Esophagus (tissue), 2 donors: ENCODE results near the gene PRKCI. TPM values are rescaled to one million over a fixed set of nuclear protein-coding genes. Genes with fewer than 3 reads are reported as not detected.

ENCODE experiments used
- H3K27ac ChIP-seq, 2 donors: one replicate each; pipeline ENCODE4 v1.5.1; 2013; ENCODE audit warnings: low read depth in 2 of 2, mild to moderate bottlenecking in 2 of 2, inconsistent platforms in 1 of 2, low read length in 1 of 2, moderate library complexity in 1 of 2
- H3K27me3 ChIP-seq, 2 donors: one replicate each; pipeline ENCODE4 v1.6.1; 2013; ENCODE audit warnings: low read length in 2 of 2, control low read depth in 1 of 2, mild to moderate bottlenecking in 1 of 2; ENCODE audit not compliant: insufficient read depth in 2 of 2, control insufficient read depth in 1 of 2
- H3K36me3 ChIP-seq, 2 donors: one replicate each; pipeline ENCODE4 v1.6.1; 2013; ENCODE audit warnings: low read length in 1 of 2; ENCODE audit not compliant: control insufficient read depth in 2 of 2, insufficient read depth in 2 of 2
- H3K4me1 ChIP-seq, 2 donors: one replicate each; pipeline ENCODE4 v1.6.1; 2013; ENCODE audit warnings: low read length in 1 of 2; ENCODE audit not compliant: control insufficient read depth in 2 of 2, insufficient read depth in 2 of 2
- H3K4me3 ChIP-seq, 2 donors: one replicate each; pipeline ENCODE4 v1.5.1; 2013; ENCODE audit warnings: low read length in 2 of 2, mild to moderate bottlenecking in 2 of 2, low read depth in 1 of 2, moderate library complexity in 1 of 2
- H3K9me3 ChIP-seq, 2 donors: one replicate each; pipeline ENCODE4 v1.6.1; 2013; ENCODE audit warnings: mild to moderate bottlenecking in 2 of 2, low read depth in 1 of 2, low read length in 1 of 2, moderate library complexity in 1 of 2; ENCODE audit not compliant: control insufficient read depth in 2 of 2, insufficient read depth in 1 of 2
- WGBS, 2 donors: extraction: QIAGEN DNeasy Blood & Tissue Kit; methylation state at CpG; one replicate each; pipeline ENCODE4 v1.1.7; 2013; 5-methylcytosine and 5-hydroxymethylcytosine counted together
- polyA plus RNA-seq, 2 donors: library from polyadenylated mRNA; stranded (reverse); fragments of 200-250 nt; gene quantifications; one replicate each; pipeline ENCODE4 v1.2.3, GENCODE V29; 2013
- donor health status: healthy with polysubstance abuse.
- donor health status: Bipolar disorder and iron deficiency.

Gene PRKCI
- polyA plus RNA-seq, 2 donors, result 12.9 to 15.1 TPM

GRCh38 chr3:170220871-170221270 lies 1.4 kb upstream of the PRKCI start:
- WGBS, 2 donors, result 78 to 83% methylated on average over 4 of the region's 4 CpGs
- Histone ChIP-seq H3K4me1 (no peaks in the 10 kb centered on the region), H3K9me3 (no peaks in the 10 kb centered on the region), H3K36me3 (no peaks in the 10 kb centered on the region), H3K27me3 (no peaks in the 10 kb centered on the region), H3K4me3 (no peak overlapping the region), H3K27ac (no peak overlapping the region)

DNA sequence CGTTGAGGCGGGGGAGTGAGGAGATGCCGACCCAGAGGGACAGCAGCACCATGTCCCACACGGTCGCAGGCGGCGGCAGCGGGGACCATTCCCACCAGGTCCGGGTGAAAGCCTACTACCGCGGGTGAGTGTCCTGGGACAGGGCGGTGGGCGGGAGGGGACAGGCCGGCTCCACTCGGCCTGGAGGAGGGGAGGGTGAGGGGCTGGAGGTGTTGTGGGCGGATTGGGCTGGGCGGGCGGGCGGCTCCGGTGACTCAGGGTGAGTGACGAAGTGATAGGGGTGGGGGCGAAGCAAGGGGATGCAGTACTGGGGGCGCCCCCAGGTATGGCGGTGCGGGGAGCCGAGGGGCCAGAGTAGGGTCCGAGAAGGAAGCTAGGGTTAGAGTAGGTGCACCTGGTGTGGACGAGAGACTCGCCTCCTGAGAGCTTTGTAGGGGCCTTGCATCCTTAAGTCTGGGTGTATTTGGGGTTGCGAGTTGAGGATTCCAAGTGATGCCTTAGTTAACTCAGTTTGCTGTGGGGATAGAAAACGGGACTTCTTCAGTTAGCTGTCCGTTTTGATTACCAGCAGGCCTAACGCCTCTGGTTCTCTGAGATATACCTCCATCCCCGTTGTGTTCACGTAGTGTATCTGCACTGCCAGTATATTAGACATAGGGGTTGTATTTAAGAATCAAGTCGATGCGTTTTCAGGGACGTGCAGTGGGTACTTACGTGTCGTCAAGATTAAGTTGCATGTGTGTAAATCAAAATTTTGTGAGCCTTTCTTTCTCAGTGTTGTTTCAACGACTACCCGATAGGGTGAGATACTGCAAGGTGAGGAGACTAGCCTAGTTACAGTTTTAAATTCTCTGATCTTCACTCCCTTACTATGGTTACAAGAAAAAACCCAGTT lies 670 bp downstream of the PRKCI start:
- Histone ChIP-seq H3K36me3 (no peaks in the 10 kb centered on the region), H3K4me3 (peak overlapping the region; percentile 81 to 82), H3K27ac (peak overlapping the region; percentile 82 to 88), H3K4me1 (no peaks in the 10 kb centered on the region), H3K9me3 (no peaks in the 10 kb centered on the region), H3K27me3 (no peaks in the 10 kb centered on the region)
- WGBS, 2 donors, result 1 to 2% methylated on average over 42 of the region's 42 CpGs

DNA sequence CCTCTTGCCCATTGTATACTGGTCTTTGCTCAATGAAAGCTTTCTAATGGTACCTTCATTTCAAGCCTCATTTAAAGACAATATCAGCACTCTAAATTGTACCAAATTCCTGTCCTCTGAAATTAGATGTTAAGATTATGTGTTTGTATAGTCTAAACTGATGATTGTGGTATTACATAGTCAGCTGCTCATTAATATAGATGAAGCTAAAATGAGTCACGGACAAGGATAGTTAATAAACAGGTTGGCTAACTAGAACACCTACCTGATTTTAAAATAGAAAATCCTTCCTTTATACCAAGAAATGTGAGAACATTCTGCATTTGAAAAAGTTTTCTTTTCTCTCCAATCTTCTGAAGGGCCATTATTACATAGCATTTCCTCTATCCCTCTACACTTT lies 2.9 kb downstream of the PRKCI start:
- H3K9me3 ChIP-seq, result no peaks in the 10 kb centered on the region
- no peaks in the 10 kb centered on the region for H3K36me3 ChIP-seq
- H3K27ac ChIP-seq, result no peak overlapping the region
- H3K4me1 ChIP-seq, result no peaks in the 10 kb centered on the region
- 72 to 75% methylated on average over 1 of the region's 1 CpG for WGBS, 2 donors
- H3K4me3 ChIP-seq, result no peak overlapping the region
- H3K27me3 ChIP-seq, result no peaks in the 10 kb centered on the region

DNA sequence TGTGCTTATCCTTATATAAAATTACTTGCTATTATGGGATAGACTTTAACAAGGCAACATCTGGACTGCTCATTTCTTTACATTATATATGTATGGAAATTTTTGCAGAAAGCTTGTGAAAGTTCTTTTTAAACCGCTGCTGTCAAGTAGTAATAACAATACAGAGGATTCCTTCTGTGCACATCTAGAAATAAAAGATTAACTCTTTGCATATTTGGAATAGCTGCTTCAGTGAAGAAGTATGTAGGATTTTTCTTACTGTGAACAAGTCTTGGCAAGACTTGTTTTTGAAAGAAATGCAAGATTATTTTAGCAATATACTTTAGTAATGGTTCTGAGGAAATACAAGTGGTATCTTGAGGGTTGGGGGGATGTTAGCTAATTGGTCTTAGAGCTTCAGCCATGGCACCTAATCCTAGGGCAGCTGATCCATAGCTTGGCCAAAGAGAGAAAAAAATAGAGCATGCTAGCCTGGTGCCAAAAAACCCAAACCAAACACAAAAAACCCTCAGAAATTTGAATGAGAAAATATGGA lies 4.3 kb downstream of the PRKCI start:
- H3K4me1 ChIP-seq, result no peaks in the 10 kb centered on the region
- no peaks in the 10 kb centered on the region for H3K27me3 ChIP-seq
- WGBS, 2 donors, result 37 to 51% methylated on average over 1 of the region's 1 CpG
- H3K4me3 ChIP-seq, result no peak overlapping the region
- no peaks in the 10 kb centered on the region for H3K36me3 ChIP-seq
- H3K27ac ChIP-seq, result no peak overlapping the region
- H3K9me3 ChIP-seq, result no peaks in the 10 kb centered on the region

DNA sequence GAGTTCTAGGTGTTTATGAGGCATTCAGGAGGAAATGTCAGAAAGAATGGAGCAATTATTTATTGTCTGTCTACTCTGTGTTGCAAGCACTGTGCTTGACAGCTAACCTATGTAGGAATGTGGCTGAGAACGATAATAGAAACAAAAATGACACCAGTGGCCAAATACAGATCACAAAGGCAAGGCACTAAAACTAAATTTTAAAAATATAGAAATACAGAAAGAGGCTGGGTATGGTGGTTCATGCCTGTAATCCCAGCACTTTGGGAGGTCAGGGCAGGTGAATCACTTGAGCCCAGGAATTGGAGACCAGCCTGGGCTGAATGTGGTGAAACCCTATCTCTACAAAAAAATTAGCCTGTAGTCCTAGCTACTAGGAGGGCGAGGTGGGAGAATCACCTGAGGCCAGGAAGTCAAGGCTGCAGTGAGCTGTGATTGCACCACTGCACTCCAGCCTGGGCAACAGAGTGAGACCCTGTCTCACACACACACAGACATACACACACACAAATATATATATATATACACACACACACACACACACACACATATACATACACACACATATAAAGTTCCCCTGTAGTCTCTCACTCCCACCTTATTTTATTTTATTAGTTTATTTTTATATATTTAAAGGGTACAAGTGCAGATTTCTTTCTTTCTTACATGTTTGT lies 6.0 kb downstream of the PRKCI start:
- 56 to 60% methylated on average over 2 of the region's 2 CpGs for WGBS, 2 donors
- Histone ChIP-seq H3K27ac (no peak overlapping the region), H3K36me3 (no peaks in the 10 kb centered on the region), H3K4me1 (no peaks in the 10 kb centered on the region), H3K9me3 (no peaks in the 10 kb centered on the region), H3K4me3 (no peak overlapping the region), H3K27me3 (no peaks in the 10 kb centered on the region)

GRCh38 chr3:170232266-170232665 lies 10.0 kb downstream of the PRKCI start:
- Histone ChIP-seq H3K4me3 (no peak overlapping the region), H3K27ac (peak overlapping the region in 1 of 2 donors; percentile 40), H3K36me3 (peaks cover 3% of the 10 kb centered on the region in 2 donors), H3K27me3 (no peaks in the 10 kb centered on the region), H3K4me1 (peaks cover 0 to 2% of the 10 kb centered on the region in 2 donors), H3K9me3 (no peaks in the 10 kb centered on the region)
- WGBS, 2 donors, result 85 to 94% methylated on average over 5 of the region's 5 CpGs

GRCh38 chr3:170233530-170233929 lies 11.3 kb downstream of the PRKCI start:
- Histone ChIP-seq H3K4me3 (no peak overlapping the region), H3K27ac (peak overlapping the region in 1 of 2 donors; percentile 62), H3K36me3 (peaks cover 3% of the 10 kb centered on the region in 2 donors), H3K4me1 (peaks cover 0 to 2% of the 10 kb centered on the region in 2 donors), H3K9me3 (no peaks in the 10 kb centered on the region), H3K27me3 (no peaks in the 10 kb centered on the region)
- WGBS, 2 donors, result 76 to 82% methylated on average over 6 of the region's 6 CpGs

DNA sequence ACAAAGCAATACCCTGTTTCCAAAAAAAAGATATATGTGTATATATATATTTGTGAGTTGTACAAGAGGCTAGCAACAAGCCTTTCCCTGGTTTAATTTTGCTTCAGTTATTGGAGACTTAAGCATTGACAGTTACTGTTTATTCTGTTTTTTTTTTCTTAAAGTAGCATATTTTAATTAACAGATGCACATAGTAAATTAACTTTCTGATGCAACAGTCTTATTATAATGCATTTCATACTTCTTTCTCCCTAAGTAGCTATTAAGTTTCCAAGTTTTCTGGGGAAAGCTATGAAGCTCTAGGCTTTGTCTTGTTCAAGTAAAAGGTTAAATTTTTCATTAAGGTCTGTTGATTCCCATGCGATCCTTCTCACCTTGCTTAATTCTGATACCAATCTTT lies 17.9 kb downstream of the PRKCI start:
- H3K36me3 ChIP-seq, result peaks cover 3 to 6% of the 10 kb centered on the region in 2 donors
- H3K27me3 ChIP-seq, result no peaks in the 10 kb centered on the region
- no peak overlapping the region for H3K27ac ChIP-seq
- H3K4me1 ChIP-seq, result no peaks in the 10 kb centered on the region
- H3K4me3 ChIP-seq, result no peak overlapping the region
- no peaks in the 10 kb centered on the region for H3K9me3 ChIP-seq
- WGBS, 2 donors, result 31 to 63% methylated on average over 1 of the region's 1 CpG

GRCh38 chr3:170240671-170241070 lies 18.4 kb downstream of the PRKCI start:
- Histone ChIP-seq H3K27ac (no peak overlapping the region), H3K36me3 (peaks cover 3 to 6% of the 10 kb centered on the region in 2 donors), H3K4me3 (no peak overlapping the region)

More at GRCh38 chr3:170240671-170241070, 18.4 kb downstream of the PRKCI start:
- Histone ChIP-seq H3K9me3 (no peaks in the 10 kb centered on the region), H3K4me1 (no peaks in the 10 kb centered on the region), H3K27me3 (no peaks in the 10 kb centered on the region)
